Activated naive CD8-positive, alpha-beta T cell treated with anti-CD3 and anti-CD28 coated beads, Interleukin-2, amount 50 U/mL, for 24 hours (primary cell): ENCODE results near the gene ACTN1.

Experiments used
- ATAC-seq: fragments of 150-1000 bp; cut with Tn5 transposase; one replicate; pipeline ENCODE4 v1.10.0; 2021
- DNase-seq: peaks from one replicate; pipeline ENCODE4 v3.0.0; 2021
- H3K27ac Mint-ChIP-seq: one replicate; pipeline ENCODE4 v1.8.0; 2021; ENCODE audit warnings: mild to moderate bottlenecking, mixed read lengths
- H3K27me3 Mint-ChIP-seq: one replicate; pipeline ENCODE4 v1.8.0; 2021; ENCODE audit warnings: mixed read lengths
- H3K36me3 Mint-ChIP-seq: one replicate; pipeline ENCODE4 v1.8.0; 2021; ENCODE audit warnings: low read depth, mixed read lengths
- H3K4me1 Mint-ChIP-seq: one replicate; pipeline ENCODE4 v1.8.0; 2021; ENCODE audit warnings: mixed read lengths
- H3K4me3 Mint-ChIP-seq: one replicate; pipeline ENCODE4 v1.8.0; 2021; ENCODE audit warnings: mild to moderate bottlenecking, moderate library complexity, mixed read lengths
- H3K9me3 Mint-ChIP-seq: one replicate; pipeline ENCODE4 v1.8.0; 2021; ENCODE audit warnings: mixed read lengths

Gene ACTN1

GRCh38 chr14:68897559-68898155, 81.4 kb downstream of the ACTN1 start:
- H3K4me1 Mint-ChIP-seq = peaks cover 48% of the 10 kb centered on the region
- no peaks in the 10 kb centered on the region for H3K27me3 Mint-ChIP-seq
- peaks cover 46% of the 10 kb centered on the region for H3K36me3 Mint-ChIP-seq
- no peak for DNase-seq
- H3K27ac Mint-ChIP-seq = peak overlapping the region; percentile 75
- ATAC-seq = no peak
- H3K9me3 Mint-ChIP-seq = no peaks in the 10 kb centered on the region
- no peak overlapping the region for H3K4me3 Mint-ChIP-seq

- H3K4me3 Mint-ChIP-seq = no peak overlapping the region
- no peak for ATAC-seq
- no peaks in the 10 kb centered on the region for H3K9me3 Mint-ChIP-seq
- peaks cover 48% of the 10 kb centered on the region for H3K4me1 Mint-ChIP-seq
- H3K36me3 Mint-ChIP-seq = peaks cover 39% of the 10 kb centered on the region
- H3K27ac Mint-ChIP-seq = no peak overlapping the region
- no peak for DNase-seq
- no peaks in the 10 kb centered on the region for H3K27me3 Mint-ChIP-seq
Observed at GRCh38 chr14:68896132-68896531, 83.0 kb downstream of the ACTN1 start.

- no peak for DNase-seq
- peaks cover 35% of the 10 kb centered on the region for H3K36me3 Mint-ChIP-seq
- H3K9me3 Mint-ChIP-seq = no peaks in the 10 kb centered on the region
- H3K27me3 Mint-ChIP-seq = no peaks in the 10 kb centered on the region
- peak overlapping the region; percentile 53 for H3K27ac Mint-ChIP-seq
- no peak for ATAC-seq
- H3K4me3 Mint-ChIP-seq = no peak overlapping the region
- H3K4me1 Mint-ChIP-seq = peaks cover 41% of the 10 kb centered on the region
Observed at GRCh38 chr14:68894802-68895703, 84.0 kb downstream of the ACTN1 start.

- ATAC-seq (no peak), DNase-seq (no peak)
- peaks cover 31% of the 10 kb centered on the region for H3K36me3 Mint-ChIP-seq
- H3K27me3 Mint-ChIP-seq = no peaks in the 10 kb centered on the region
- peaks cover 32% of the 10 kb centered on the region for H3K4me1 Mint-ChIP-seq
- no peaks in the 10 kb centered on the region for H3K9me3 Mint-ChIP-seq
- no peak overlapping the region for H3K27ac Mint-ChIP-seq
- H3K4me3 Mint-ChIP-seq = no peak overlapping the region
Observed at GRCh38 chr14:68894123-68894522, 85.0 kb downstream of the ACTN1 start.

- peaks cover 27% of the 10 kb centered on the region for H3K4me1 Mint-ChIP-seq
- H3K27ac Mint-ChIP-seq = no peak overlapping the region
- H3K9me3 Mint-ChIP-seq = no peaks in the 10 kb centered on the region
- no peaks in the 10 kb centered on the region for H3K27me3 Mint-ChIP-seq
- H3K36me3 Mint-ChIP-seq = peaks cover 30% of the 10 kb centered on the region
- ATAC-seq (no peak), DNase-seq (no peak)
- H3K4me3 Mint-ChIP-seq = no peak overlapping the region
Observed at GRCh38 chr14:68893566-68893965, 85.5 kb downstream of the ACTN1 start.

- H3K9me3 Mint-ChIP-seq = no peaks in the 10 kb centered on the region
- ATAC-seq = no peak
- DNase-seq = no peak
- peaks cover 21% of the 10 kb centered on the region for H3K4me1 Mint-ChIP-seq
- H3K27ac Mint-ChIP-seq = no peak overlapping the region
- H3K36me3 Mint-ChIP-seq = peaks cover 24% of the 10 kb centered on the region
- H3K4me3 Mint-ChIP-seq = no peak overlapping the region
- H3K27me3 Mint-ChIP-seq = no peaks in the 10 kb centered on the region
Observed at GRCh38 chr14:68892961-68893360, 86.1 kb downstream of the ACTN1 start.

- H3K4me3 Mint-ChIP-seq = no peak overlapping the region
- H3K4me1 Mint-ChIP-seq = peaks cover 12% of the 10 kb centered on the region
- H3K27ac Mint-ChIP-seq = peak overlapping the region; percentile 47
- DNase-seq (no peak), ATAC-seq (no peak)
- no peaks in the 10 kb centered on the region for H3K9me3 Mint-ChIP-seq
- H3K36me3 Mint-ChIP-seq = peaks cover 19% of the 10 kb centered on the region
- H3K27me3 Mint-ChIP-seq = no peaks in the 10 kb centered on the region
Observed at GRCh38 chr14:68891851-68892660, 87.0 kb downstream of the ACTN1 start.

- Mint-ChIP-seq H3K36me3 (peaks cover 18% of the 10 kb centered on the region), H3K27ac (no peak overlapping the region), H3K4me3 (no peak overlapping the region), H3K9me3 (no peaks in the 10 kb centered on the region), H3K27me3 (no peaks in the 10 kb centered on the region), H3K4me1 (peaks cover 9% of the 10 kb centered on the region)
- ATAC-seq = no peak
- no peak for DNase-seq
Observed at GRCh38 chr14:68890173-68890931, 88.8 kb downstream of the ACTN1 start.

- no peak overlapping the region for H3K27ac Mint-ChIP-seq
- no peaks in the 10 kb centered on the region for H3K4me1 Mint-ChIP-seq
- no peaks in the 10 kb centered on the region for H3K27me3 Mint-ChIP-seq
- DNase-seq (no peak), ATAC-seq (no peak)
- H3K4me3 Mint-ChIP-seq = no peak overlapping the region
- peaks cover 20% of the 10 kb centered on the region for H3K36me3 Mint-ChIP-seq
- no peaks in the 10 kb centered on the region for H3K9me3 Mint-ChIP-seq
Observed at GRCh38 chr14:68888883-68889282, 90.2 kb downstream of the ACTN1 start.

GRCh38 chr14:68888025-68888850, 90.9 kb downstream of the ACTN1 start:
- no peak overlapping the region for H3K27ac Mint-ChIP-seq
- no peaks in the 10 kb centered on the region for H3K9me3 Mint-ChIP-seq
- H3K4me1 Mint-ChIP-seq = no peaks in the 10 kb centered on the region
- no peak for DNase-seq
- H3K27me3 Mint-ChIP-seq = no peaks in the 10 kb centered on the region
- no peak for ATAC-seq
- H3K36me3 Mint-ChIP-seq = peaks cover 20% of the 10 kb centered on the region
- H3K4me3 Mint-ChIP-seq = no peak overlapping the region

GRCh38 chr14:68886109-68886434, 93.0 kb downstream of the ACTN1 start:
- H3K27ac Mint-ChIP-seq = no peak overlapping the region
- no peak for DNase-seq
- no peaks in the 10 kb centered on the region for H3K27me3 Mint-ChIP-seq
- no peaks in the 10 kb centered on the region for H3K9me3 Mint-ChIP-seq
- no peak for ATAC-seq
- peaks cover 25% of the 10 kb centered on the region for H3K36me3 Mint-ChIP-seq
- H3K4me3 Mint-ChIP-seq = no peak overlapping the region
- H3K4me1 Mint-ChIP-seq = no peaks in the 10 kb centered on the region

- H3K4me3 Mint-ChIP-seq = no peak overlapping the region
- H3K36me3 Mint-ChIP-seq = peaks cover 23% of the 10 kb centered on the region
- no peaks in the 10 kb centered on the region for H3K27me3 Mint-ChIP-seq
- DNase-seq (no peak), ATAC-seq (no peak)
- no peaks in the 10 kb centered on the region for H3K9me3 Mint-ChIP-seq
- H3K27ac Mint-ChIP-seq = no peak overlapping the region
- H3K4me1 Mint-ChIP-seq = no peaks in the 10 kb centered on the region
Observed at GRCh38 chr14:68885226-68886108, 93.6 kb downstream of the ACTN1 start.
